ENCODE results near the gene CCDC134.

Gene CCDC134

DNA sequence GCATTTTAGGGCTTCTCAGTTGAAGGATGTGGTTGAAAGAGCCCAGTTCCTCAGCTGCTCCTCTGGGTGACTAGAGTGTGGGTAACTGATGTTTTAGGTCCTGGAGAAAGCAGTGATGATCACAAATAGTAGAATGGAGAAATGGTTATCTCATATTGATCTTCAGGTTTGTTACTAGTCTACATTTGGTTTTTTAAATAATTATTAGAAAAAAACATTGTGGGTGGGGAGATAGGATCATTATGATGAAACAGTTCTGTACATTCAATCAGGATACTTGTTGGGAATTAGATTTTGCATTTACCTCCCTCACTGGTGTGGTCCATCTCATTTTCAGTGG lies 57.4 kb downstream of the CCDC134 start:
- ATAC-seq, result no peak
- TF ChIP-seq CSDC2 (CRISPR knock-in tag; IDR thresholded peaks at IDR 0.05) (no peak), ZFP3 (CRISPR knock-in tag; IDR thresholded peaks at IDR 0.05) (no peak), GLIS3 (CRISPR knock-in tag; IDR thresholded peaks at IDR 0.05) (no peak), ISL1 (CRISPR knock-in tag; IDR thresholded peaks at IDR 0.05) (no peak), OSR1 (CRISPR knock-in tag; IDR thresholded peaks at IDR 0.05) (no peak), ZFP30 (CRISPR knock-in tag; IDR thresholded peaks at IDR 0.05) (no peak), PPARA (CRISPR knock-in tag; IDR thresholded peaks at IDR 0.05; ENCODE audit: borderline replicate concordance) (no peak), ESRRG (CRISPR knock-in tag; IDR thresholded peaks at IDR 0.05) (no peak), ZNF8 (CRISPR knock-in tag; IDR thresholded peaks at IDR 0.05) (no peak), ARNTL (CRISPR knock-in tag; IDR thresholded peaks at IDR 0.05; ENCODE audit: borderline replicate concordance, low read depth) (no peak), RARB (CRISPR knock-in tag; IDR thresholded peaks at IDR 0.05) (no peak), TSHZ2 (CRISPR knock-in tag; IDR thresholded peaks at IDR 0.05) (no peak)
- TF ChIP-seq, protein P1, sequence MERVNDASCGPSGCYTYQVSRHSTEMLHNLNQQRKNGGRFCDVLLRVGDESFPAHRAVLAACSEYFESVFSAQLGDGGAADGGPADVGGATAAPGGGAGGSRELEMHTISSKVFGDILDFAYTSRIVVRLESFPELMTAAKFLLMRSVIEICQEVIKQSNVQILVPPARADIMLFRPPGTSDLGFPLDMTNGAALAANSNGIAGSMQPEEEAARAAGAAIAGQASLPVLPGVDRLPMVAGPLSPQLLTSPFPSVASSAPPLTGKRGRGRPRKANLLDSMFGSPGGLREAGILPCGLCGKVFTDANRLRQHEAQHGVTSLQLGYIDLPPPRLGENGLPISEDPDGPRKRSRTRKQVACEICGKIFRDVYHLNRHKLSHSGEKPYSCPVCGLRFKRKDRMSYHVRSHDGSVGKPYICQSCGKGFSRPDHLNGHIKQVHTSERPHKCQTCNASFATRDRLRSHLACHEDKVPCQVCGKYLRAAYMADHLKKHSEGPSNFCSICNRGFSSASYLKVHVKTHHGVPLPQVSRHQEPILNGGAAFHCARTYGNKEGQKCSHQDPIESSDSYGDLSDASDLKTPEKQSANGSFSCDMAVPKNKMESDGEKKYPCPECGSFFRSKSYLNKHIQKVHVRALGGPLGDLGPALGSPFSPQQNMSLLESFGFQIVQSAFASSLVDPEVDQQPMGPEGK (CRISPR knock-in tag; IDR thresholded peaks at IDR 0.05; ENCODE audit: borderline replicate concordance), result no peak
- TF ChIP-seq, protein P2, sequence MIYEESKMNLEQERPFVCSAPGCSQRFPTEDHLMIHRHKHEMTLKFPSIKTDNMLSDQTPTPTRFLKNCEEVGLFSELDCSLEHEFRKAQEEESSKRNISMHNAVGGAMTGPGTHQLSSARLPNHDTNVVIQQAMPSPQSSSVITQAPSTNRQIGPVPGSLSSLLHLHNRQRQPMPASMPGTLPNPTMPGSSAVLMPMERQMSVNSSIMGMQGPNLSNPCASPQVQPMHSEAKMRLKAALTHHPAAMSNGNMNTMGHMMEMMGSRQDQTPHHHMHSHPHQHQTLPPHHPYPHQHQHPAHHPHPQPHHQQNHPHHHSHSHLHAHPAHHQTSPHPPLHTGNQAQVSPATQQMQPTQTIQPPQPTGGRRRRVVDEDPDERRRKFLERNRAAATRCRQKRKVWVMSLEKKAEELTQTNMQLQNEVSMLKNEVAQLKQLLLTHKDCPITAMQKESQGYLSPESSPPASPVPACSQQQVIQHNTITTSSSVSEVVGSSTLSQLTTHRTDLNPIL (CRISPR knock-in tag; IDR thresholded peaks at IDR 0.05; ENCODE audit: low read depth), result no peak
- TF ChIP-seq, protein P3, sequence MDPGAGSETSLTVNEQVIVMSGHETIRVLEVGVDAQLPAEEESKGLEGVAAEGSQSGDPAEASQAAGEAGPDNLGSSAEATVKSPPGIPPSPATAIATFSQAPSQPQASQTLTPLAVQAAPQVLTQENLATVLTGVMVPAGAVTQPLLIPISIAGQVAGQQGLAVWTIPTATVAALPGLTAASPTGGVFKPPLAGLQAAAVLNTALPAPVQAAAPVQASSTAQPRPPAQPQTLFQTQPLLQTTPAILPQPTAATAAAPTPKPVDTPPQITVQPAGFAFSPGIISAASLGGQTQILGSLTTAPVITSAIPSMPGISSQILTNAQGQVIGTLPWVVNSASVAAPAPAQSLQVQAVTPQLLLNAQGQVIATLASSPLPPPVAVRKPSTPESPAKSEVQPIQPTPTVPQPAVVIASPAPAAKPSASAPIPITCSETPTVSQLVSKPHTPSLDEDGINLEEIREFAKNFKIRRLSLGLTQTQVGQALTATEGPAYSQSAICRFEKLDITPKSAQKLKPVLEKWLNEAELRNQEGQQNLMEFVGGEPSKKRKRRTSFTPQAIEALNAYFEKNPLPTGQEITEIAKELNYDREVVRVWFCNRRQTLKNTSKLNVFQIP (CRISPR knock-in tag; IDR thresholded peaks at IDR 0.05; ENCODE audit: borderline replicate concordance, low read depth), result no peak

GRCh38 chr22:41862160-41862529 lies 61.7 kb downstream of the CCDC134 start:
- no peak for ATAC-seq
- TF ChIP-seq, protein P2 (CRISPR knock-in tag; IDR thresholded peaks at IDR 0.05; ENCODE audit: low read depth), result no peak
- TF ChIP-seq, protein P3 (CRISPR knock-in tag; IDR thresholded peaks at IDR 0.05; ENCODE audit: borderline replicate concordance, low read depth), result no peak

DNA sequence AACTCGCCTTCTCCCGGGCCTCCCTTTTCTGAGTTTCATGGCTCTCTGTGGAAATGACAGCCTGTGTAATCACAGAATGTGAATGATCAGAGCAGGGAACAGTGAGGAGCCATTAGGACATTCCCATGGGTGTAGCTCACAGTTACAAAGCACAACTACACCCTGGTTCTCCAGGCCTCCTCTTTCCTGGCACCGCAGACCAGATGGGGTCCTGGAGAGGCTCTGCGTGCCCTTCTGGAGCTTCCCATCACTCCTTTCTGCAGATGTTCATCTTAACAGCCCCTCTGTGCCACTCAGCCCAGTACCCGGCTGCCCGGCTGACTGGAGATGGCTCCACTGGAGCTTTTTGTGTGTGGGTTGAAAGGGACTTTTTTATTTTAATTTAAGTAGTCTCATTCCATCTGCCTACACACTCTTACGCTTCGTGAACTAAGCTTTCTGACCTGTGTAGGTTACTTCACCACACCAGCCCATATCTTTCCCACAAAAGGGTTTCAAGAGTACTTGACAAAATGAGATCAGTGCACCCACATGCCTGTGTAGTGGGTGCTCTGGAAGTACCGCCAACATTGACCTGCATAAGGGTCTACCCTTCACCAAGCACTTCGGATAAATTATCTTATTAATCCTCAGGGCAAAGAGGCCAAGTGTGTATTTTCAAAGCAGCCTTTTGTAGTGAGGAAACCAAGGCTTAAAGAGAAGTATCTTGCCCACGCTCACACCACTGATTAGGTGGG lies 62.2 kb downstream of the CCDC134 start:
- ATAC-seq, result no peak
- TF ChIP-seq GLIS3 (CRISPR knock-in tag; IDR thresholded peaks at IDR 0.05) (no peak), TCF4 (CRISPR knock-in tag; IDR thresholded peaks at IDR 0.05; ENCODE audit: borderline replicate concordance) (no peak), CSDC2 (CRISPR knock-in tag; IDR thresholded peaks at IDR 0.05) (no peak), BACH2 (CRISPR knock-in tag; IDR thresholded peaks at IDR 0.05; ENCODE audit: borderline replicate concordance) (no peak), TSHZ2 (CRISPR knock-in tag; IDR thresholded peaks at IDR 0.05) (no peak), ESRRG (CRISPR knock-in tag; IDR thresholded peaks at IDR 0.05) (no peak), ZFP3 (CRISPR knock-in tag; IDR thresholded peaks at IDR 0.05) (no peak)
- TF ChIP-seq, protein P3 (CRISPR knock-in tag; IDR thresholded peaks at IDR 0.05; ENCODE audit: borderline replicate concordance, low read depth), result no peak
- TF ChIP-seq, protein P2 (CRISPR knock-in tag; IDR thresholded peaks at IDR 0.05; ENCODE audit: low read depth), result no peak
